GM19463 (cell line): ENCODE data around the gene LDB3.

Source experiments
- ATAC-seq: cut with Tn5 transposase; IDR thresholded peaks from one replicate; pipeline ENCODE4 v1.9.1; 2021; ENCODE audit warnings: mild to moderate bottlenecking, moderate library complexity; ENCODE audit not compliant: unreplicated experiment

Gene LDB3

DNA sequence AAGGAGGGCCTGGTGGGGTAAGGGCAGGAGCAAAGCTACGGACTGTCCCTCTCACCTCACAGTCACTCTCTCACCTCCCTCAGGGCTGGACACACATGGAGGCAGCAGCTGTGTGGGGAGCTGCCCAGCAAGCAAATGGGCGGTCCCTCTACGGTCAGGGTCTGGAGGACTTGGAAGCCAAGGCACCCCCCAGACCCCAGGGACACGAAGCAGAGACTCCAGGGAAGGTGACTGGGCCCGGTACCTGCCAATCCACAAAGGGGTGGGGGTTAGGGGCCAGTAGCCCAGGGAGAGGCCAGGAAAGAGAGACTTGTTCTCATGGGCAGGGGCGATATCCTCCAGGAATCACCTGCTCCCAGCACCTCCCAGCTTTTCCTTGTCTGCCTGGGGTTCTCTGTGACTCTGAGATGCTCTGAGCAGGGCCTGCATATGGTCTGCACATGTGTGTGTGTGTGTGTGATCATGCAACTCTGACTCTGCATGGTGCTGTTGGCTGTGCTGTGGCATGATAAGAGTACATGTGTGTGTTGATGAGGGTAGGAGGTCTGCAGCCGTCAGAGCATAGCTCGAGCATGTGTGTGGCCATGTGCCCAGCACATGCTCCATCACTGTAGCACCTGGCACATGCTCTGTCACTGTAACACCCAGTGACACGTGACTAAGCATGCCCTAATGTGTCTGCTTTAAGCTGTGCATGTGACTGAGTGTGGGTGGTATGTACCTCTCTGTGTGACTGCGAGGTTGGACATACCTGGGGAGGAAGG is 4.6 kb upstream of the LDB3 start:
- no peak for ATAC-seq

DNA sequence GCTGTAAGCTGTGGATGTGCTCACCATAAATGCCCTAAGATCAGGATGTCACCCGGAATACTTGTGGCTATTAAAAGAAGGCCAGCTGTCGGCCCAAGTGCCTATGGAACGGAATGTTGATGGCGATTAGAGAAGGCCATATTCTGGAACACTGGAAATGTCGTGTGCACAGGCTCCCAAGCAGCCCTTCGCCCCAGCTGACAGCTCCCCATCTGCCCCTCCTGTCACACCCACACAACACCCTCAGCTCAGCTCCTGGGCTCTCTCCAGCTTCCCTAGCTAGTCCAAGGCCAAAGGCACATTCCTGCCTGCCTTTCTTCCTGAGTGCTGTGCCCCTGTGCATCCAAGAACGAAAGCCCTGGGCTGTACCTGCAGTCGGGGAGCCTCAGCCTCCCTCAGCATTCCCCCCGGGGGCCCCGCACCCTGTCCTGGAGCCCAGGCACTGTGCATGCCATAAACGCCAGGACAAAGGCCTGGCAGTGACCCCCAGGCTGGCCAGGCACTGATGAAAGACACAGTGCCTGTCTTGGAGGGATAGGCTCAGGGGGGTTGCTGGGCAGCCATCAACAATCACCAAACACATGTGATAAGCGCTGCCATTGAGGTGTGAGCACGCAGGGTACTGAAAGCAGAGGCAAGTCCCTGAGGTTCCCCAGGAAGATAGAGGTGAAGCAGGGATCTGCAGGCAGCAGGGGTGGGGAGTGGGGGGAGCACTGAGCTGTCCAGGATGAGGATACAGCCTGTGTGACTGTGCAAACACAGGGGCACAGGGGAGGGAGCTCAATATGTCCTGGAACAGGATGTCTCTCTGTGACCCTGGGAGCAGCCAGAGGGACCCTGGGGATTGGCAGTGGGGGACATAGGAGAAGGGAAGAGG is 3.7 kb upstream of the LDB3 start:
- ATAC-seq, result no peak

DNA sequence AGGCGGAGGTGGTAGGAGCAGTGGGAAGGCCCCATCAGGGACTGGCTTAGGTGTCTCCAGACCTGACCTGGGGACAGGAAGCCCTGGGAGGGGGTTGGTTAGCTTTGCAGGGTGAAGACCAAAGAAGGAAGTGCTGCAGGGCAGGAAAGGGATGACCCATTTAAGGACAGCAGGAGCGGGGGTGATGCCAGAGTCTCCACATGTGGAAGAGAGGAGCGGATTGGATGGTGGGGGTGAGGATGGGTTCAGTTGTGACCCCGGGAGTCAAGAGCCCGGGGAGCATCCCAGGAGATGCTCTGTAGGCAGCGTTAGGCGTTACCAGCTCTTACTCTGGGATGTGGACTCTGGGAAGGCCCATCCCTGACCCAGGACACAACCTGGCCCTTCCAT is 3.1 kb upstream of the LDB3 start:
- ATAC-seq, result no peak

DNA sequence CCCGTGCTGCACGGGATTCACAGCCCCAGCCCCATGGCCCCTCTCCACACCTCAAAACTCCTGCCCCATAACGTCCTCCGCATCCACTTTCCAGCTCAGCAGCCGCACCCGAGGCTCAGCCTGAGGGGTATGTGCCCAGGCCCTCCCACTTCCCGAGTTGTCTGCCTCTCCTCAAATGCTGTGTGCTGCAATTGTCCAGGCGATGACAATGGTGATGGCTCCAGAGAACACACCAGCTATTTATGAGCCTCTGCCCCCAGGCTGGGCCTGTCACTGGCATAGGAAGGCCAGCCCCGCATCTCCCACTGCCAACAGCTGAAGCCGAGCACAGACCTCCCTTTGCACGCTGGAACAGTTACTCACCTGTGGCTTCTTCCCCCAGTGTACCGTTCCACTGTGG is 2.4 kb upstream of the LDB3 start:
- ATAC-seq, result no peak

DNA sequence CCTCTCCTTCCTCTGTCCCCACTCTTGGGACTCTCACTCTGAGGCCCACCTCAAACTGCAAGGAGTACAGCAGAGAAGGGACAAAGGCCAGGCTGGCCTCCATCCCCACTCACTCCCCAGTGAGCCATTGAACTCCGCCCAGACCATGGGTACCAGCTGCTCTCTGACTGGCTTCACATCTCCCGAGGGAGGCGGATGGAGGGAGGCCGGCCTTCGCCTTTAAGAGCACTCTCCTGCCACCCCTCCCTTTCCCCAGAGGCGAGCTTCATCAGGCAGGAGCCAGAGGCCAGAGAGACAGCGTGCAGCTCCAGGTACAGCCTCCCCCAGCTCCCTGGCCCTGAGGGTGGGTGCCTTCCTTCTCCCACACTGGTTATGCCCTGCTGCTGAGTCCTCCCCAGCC is 1.8 kb upstream of the LDB3 start:
- no peak for ATAC-seq

DNA sequence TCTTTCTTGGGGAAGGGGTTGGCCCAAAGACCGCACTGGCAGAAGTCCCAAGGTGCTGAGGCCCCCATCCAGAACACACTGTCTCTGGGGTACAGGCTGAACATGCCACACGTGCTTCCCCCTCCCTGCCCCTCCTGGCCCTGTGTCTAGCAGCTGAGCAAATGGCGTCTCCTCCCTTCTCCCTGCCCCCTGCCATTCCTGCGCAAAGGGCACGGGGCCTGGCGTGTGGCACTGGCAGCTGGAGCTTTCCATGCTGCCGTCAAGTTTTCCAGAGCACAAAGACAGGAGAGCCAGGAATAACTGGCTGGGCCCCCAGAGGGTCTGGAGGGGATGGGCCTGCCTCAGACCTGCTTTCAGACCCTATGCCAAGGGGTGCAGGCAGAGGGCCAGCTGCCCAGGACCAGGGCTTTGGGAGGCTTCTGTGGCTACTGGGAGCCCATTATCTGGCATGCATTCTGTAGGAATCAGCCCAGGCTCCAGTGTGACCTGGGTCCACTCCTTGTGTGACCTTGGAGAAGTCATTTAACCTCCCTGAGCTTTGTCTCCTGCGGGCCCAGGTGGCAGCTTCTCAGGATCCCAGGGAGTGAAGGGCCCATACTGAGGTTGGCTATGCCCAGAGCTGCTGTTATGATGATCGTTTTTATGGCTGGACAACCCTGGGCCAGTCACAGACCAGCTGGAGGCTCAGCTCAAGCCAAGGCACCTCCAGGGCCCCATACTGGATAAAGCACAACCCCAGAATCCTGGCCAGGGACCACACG is 710 bp upstream of the LDB3 start:
- no peak for ATAC-seq

DNA sequence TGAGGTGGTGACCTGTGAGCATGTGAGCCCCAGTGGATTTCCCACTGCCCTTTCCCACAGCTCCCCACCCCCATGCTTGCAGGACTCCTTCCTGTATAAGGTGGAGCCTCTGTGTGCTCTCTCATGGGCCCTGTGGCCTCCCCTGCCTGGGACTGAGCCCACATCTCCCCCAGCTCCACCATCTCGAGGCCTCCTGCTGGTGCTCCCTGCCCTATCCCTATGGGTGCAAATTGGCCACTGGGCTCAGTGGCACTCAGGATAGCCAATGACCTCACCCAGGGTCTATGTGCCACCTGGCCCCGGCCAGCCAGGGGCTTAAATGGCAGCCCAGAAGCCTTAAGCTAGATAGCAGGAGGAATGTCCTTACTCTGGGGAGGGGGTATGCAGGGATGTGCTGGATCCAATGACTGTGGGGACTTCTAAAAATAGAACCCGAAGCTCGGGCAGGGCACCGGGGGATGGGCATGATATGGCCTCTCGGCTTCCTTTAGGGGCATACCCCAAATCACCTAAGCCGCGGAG is 2.0 kb downstream of the LDB3 start:
- ATAC-seq, result no peak

DNA sequence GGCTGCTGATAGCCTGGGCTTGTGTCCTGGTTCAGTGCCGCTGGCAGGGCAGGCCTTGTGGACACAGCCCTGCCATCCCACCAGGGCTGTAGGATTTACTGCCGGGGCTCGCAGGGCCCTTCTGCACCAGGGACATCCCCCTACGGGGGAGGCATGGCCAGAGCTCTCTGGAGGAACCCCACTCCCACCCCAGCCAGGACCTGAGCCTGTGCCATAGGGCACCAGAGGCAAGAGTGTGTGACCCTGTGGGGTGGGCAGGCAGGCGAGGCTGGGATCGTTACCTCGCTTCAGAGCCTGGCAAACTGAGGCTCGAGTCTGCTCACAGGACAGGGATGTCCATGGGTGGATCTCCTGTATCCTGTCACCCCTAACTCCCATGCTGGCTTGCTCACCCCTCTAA is 2.6 kb downstream of the LDB3 start:
- no peak for ATAC-seq

DNA sequence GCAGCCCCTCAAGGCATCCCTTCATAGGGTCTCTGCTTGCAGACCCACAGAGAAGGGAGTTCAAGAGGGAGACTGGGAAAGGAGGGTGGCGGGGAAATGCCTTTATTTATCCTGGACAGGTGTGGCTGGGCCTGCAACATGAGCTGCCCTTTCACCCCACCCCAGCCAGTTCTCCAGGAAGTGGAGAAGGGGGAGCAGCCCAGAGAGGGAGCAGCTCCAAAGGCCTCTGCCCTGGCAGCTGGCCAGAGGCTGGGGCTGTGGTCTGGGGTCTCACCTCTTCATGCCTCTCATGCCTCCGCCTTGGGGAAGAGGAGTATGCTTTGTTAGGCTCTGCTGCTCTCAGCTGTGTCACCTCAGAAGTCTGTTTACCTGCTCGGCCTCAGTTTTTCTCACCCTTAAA is 3.1 kb downstream of the LDB3 start:
- ATAC-seq, result no peak

DNA sequence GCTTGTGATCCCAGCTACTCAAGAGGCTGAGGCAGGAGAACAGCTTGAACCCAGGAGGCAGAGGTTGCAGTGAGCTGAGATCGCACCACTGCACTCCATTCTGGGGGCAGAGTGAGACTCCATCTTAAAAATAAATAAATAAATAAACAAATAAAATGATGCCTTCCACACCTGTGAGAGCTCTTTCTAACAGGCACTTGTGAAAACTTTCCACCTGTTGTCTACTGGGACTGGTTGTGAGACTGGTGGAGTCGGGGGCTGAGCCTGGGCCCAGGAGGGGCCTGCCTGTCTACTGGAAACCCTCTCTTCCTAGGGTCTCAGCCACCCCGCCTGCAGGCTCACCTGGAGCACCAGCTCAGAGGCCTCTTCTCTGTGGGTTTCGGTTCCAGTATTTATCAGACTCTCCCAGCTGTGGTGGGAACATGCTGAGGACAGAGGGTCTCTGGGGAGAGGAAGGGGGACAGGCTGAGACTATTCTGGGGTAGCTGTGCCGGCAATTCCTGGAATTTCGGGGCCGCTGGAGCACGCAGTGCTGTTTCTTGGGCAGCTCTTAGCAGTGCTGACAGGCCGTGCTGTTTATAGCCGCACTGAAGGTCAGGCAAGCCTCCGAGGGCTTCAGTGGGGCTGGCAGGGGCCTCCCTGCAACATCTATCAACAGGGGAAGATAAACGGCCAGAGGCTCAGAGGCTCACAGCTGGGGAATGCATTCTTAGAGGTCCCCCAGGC is 3.8 kb downstream of the LDB3 start:
- no peak for ATAC-seq

DNA sequence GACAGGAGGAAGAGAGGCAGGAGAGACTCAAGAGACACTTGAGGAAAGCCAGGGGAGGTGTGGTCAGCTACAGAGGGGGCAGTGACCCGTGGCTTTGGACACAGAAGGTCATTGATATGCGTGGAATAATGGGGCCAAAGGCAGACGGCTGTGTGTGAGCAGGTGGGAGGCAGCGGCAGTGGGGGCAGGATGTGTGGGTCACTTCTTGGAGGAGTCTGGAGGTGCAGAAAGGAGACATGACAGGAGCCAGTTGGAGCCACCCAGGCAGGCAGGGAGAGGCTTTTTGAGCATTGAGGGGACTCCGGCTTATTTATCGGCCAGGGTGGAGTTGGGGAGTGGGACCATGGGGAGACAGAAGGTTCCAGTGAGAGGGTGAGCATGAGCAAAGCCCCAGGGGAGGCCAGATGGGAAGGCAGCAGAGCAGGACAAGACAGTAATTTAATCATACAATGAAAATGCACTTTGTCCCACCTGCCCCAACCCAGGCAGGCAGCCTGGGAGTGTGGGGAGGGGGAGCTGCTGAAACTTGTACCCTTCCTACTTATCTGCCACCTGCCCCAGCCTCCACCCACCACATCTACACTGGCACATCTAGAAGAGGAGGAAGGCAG is 5.0 kb downstream of the LDB3 start:
- ATAC-seq, result no peak

DNA sequence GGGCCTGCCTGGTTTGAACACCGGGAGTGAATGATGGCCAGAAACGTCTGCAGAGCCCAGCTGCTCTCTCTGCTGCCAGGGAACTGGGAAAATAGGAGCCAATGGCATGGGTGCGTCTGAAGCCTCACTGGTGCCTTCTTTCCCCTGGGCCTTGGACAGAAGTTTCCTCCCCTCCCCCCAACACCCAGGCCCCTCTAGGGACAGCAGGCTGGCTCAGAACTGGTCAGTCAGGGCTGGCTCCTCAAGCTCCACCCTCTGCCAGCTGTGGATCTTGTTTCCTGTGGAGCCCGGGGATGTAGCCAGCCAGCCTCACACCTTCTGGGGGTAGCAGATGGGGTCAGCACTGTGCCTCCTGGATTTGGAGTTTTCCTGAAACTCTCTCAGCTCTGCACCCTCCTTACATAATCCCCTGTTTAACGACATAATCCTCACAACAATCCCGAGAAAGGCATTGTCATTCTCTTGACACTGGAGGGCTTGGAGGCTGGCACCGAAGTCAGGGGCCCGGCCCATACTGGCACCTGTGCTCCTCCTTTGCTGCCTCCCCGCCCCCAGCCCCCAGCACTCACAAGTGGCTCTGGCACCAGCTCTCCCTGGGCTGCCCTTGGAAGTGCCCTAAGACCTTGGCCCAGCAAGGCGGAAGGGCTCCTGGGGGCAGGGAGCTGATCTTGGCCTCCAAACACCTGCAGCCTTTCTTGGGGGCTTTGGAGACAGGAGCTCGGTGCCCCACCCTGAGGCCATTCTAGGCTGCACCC is 5.7 kb downstream of the LDB3 start:
- no peak for ATAC-seq

DNA sequence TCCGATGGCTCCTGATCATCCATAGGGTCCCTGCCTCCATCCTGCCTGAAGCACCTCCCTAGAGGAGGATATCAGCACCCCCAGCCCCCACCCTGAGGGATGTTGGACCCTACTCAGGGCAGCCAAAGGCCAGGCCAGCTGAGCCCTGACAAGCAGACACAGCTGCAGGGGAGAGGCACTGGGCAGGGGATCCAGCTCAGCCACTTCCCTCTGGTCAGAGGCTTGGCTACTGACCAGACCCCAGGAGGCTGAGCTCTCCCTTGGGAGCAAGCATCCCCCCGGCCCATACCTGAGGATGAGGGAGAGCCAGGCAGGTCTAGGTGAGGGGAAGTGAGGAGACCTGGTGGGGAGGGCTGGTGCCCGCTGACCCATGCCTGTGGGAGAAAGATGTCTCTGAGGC is 6.6 kb downstream of the LDB3 start:
- no peak for ATAC-seq

DNA sequence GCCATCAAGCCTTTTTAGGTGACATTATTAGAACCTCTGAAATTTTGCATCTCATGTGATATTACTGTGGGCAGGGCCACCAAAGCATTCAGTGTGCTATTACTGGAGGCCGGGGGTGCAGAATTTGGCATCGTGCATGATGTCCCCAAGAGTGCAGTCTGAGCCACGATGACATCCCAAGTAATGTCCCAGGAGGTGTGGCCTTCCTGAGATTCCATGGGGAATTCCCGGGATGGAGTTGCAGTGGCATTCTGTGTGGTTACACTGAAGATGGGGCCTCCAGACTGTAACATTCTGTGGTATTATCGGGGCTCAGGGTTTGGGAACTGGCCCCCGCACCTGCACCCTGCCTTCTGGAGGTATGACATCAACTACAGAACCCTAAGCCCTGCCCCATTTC is 9.1 kb downstream of the LDB3 start:
- ATAC-seq, result no peak

DNA sequence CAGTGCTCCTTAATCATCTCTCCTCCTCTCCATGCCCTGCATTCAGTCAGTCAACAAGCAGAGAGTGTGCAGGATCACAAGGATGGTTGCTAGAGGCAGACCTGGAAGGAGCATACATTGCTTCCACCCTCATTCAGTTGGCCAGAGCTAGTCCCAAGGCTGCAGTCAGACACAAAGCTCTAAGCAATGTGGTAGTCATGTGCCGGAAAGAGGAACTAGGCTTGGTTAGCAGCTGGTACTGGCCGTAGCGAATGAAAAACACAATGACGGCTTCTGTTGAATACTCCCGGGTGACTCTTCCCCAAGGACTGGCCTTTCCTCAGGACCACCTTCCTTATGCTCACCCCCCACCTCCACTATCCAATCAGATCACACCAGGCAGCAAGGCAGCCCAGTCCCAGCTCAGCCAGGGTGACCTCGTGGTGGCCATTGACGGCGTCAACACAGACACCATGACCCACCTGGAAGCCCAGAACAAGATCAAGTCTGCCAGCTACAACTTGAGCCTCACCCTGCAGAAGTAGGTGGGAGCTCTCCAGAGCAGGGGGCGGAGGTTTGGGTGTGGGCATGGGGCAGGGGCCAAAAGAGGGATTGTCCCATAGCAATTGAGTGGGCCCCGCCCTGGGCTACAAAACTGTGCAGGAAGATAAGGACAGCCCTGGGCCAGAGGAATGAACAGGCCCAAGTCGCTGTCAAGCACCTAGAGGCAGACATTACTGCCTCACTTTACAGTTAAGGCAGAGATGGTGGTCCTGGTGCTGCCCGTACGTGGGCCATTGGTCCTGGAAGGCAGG is 10.9 kb downstream of the LDB3 start:
- no peak for ATAC-seq

DNA sequence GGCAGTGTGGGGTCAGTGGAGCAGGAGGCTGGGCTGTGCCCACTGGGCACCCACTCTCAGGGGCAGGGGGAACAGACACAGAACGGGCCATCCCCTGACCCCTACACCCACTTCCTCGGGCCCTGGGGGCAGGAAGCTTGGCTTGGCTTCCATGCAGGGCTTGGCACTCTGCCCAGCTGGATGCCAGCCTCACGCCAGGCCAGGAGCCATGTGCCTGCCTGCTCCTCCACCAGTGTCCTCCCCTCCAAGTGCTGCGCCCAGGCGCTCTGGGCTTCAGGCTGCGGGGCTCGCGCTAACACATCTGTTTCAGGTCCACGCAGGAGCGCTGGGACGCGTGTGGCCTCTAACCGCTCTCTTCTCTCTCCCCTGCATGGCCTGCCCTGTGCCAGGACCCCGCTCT is 12.7 kb downstream of the LDB3 start:
- ATAC-seq, result no peak

DNA sequence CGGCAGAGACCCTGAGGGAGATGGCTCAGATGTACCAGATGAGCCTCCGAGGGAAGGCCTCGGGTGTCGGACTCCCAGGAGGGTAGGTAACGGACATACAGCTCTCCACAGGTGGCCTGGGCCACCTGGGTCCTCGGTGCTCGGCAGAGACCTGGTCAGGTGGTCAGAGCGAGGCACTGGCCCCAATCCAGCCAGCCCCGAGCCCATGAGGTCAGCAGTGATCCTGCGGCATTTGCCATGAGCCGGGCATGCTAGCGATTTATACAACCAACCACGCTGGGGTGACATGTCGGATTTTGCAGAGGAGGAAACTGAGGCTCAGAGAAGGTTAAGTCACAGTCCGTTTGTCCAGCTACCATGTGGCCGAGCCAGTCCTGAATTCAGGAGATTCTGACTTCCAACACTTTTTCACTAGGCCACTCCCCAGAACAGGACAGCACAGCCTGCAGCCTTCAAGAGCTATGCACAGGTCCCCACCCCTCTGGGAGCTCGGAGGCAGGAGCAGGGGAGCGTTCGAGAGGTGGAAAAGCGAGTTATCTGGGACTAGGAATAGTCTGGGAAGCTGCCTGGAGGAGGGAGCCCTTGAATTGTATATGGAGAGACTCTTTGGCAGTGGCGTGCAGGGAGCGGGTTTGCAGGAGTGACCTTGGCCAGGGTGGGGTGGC is 13.5 kb downstream of the LDB3 start:
- ATAC-seq, result no peak

DNA sequence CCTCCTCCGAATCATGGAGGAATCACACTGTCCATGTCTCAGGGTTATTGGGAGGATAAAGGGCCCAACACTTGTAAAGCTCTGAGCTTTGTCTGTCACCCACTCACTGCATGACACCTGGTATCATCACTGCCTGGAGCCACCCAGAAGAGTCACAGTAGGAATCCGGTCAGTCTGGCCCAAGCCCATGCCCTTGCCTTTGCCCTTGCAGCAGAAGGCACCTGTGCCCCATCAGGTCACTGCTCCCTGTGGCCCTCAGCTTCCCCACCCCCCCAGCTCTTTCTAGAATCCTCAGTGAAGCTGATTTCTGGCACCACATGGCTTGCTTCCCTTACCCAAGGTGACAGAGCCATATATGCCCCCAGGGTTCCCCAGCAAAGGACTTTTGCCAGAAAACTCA is 14.4 kb downstream of the LDB3 start:
- ATAC-seq, result no peak
